ENCODE measurements around the gene SLC46A3.
"Not testable (repeated sequence)": the region's sequence is repeated elsewhere in the genome, so short reads cannot be mapped to it uniquely, and the experiment has no call there.

Gene SLC46A3

DNA sequence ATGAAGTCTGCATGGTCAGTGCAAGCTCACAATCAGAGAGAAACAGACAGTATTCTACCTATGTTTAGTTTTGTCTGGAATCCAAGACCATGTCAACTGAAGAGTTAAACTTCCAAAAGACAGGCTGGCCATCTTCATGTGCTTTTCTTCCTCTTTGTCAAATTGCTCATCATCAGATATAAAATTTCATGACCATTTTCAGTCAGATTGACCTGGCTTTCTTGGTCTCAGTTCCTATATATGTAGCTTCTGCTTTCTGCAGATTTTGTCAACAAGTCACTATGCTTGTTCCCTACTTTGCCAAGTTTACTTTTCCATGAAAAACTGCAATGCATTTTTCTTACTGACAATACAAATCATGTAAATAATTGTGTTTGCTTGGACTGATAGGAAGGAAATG is 13.9 kb downstream of the SLC46A3 start:
- ATAC-seq (ENCODE audit: insufficient read depth, low read depth) (no peak), DNase-seq (no peak)
- no peak overlapping the region for H3K27ac ChIP-seq (ENCODE audit: low read length)
- no peak overlapping the region for H2AFZ ChIP-seq (ENCODE audit: low read depth, low read length)
- no peaks in the 10 kb centered on the region for H3K27me3 ChIP-seq (ENCODE audit: insufficient read depth, low read length, poor library complexity)
- H3K4me3 ChIP-seq (ENCODE audit: low read depth in 1 of 2, low read length in 2 of 2), result no peak overlapping the region
- peaks cover 38% of the 10 kb centered on the region for H3K36me3 ChIP-seq (ENCODE audit: insufficient read depth, low read length)
- H3K9ac ChIP-seq (ENCODE audit: low read depth, low read length), result no peak overlapping the region
- H3K79me2 ChIP-seq (ENCODE audit: insufficient read depth, low read length), result no peaks in the 10 kb centered on the region
- no peak overlapping the region for H3K4me2 ChIP-seq (ENCODE audit: insufficient read depth, low read length)
- H3K4me1 ChIP-seq (ENCODE audit: insufficient read depth, low read length), result peaks cover 6% of the 10 kb centered on the region; the same call in 1 of the 2 replicates
- no peaks in the 10 kb centered on the region for H3K9me3 ChIP-seq (ENCODE audit: insufficient read depth, low read length, severe bottlenecking)
- no peaks in the 10 kb centered on the region for H4K20me1 ChIP-seq (ENCODE audit: insufficient read depth, low read length)
- no peak for TF ChIP-seq EZH2 (IDR thresholded peaks at IDR 0.05; ENCODE audit: borderline replicate concordance, low read depth, low read length, severe bottlenecking)
- no peak for TF ChIP-seq CTCF (IDR thresholded peaks at IDR 0.05; ENCODE audit: borderline replicate concordance, extremely low read depth, low read length, poor library complexity, severe bottlenecking)

GRCh38 chr13:28704282-28704681 is 14.5 kb downstream of the SLC46A3 start:
- H3K9me3 ChIP-seq (ENCODE audit: insufficient read depth, low read length, severe bottlenecking), result no peaks in the 10 kb centered on the region

DNA sequence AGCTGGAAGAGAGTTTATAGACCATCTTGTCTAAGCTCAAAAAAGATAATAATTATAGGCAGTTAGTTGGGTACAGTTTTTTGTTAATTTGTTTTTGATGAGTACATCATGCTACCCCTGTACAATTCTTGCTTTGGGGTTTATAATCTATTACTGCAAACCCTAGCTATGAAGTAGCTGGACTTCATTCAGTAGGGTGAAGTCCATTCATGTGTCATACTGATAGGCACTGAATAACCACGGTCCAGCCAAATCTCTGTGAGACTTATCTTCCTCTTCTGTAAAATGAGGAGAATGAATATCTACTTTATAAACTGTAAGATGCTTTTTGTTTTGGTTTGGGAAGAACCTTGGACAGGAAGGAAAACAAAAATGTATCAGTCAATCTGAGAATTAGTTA is 19.5 kb downstream of the SLC46A3 start:
- Histone ChIP-seq H3K4me2 (ENCODE audit: insufficient read depth, low read length) (no peak overlapping the region), H3K27ac (ENCODE audit: low read length) (no peak overlapping the region), H3K27me3 (ENCODE audit: insufficient read depth, low read length, poor library complexity) (no peaks in the 10 kb centered on the region), H2AFZ (ENCODE audit: low read depth, low read length) (no peak overlapping the region), H3K9ac (ENCODE audit: low read depth, low read length) (no peak overlapping the region), H4K20me1 (ENCODE audit: insufficient read depth, low read length) (no peaks in the 10 kb centered on the region), H3K4me1 (ENCODE audit: insufficient read depth, low read length) (no peaks in the 10 kb centered on the region), H3K36me3 (ENCODE audit: insufficient read depth, low read length) (peaks cover 36% of the 10 kb centered on the region), H3K9me3 (ENCODE audit: insufficient read depth, low read length, severe bottlenecking) (no peaks in the 10 kb centered on the region), H3K4me3 (ENCODE audit: low read depth in 1 of 2, low read length in 2 of 2) (no peak overlapping the region), H3K79me2 (ENCODE audit: insufficient read depth, low read length) (no peaks in the 10 kb centered on the region)
- DNase-seq, result no peak
- no peak for TF ChIP-seq CTCF (IDR thresholded peaks at IDR 0.05; ENCODE audit: borderline replicate concordance, extremely low read depth, low read length, poor library complexity, severe bottlenecking)
- no peak for TF ChIP-seq EZH2 (IDR thresholded peaks at IDR 0.05; ENCODE audit: borderline replicate concordance, low read depth, low read length, severe bottlenecking)
- no peak for ATAC-seq (ENCODE audit: insufficient read depth, low read depth)

More at GRCh38 chr13:28704282-28704681, 14.5 kb downstream of the SLC46A3 start:
- Histone ChIP-seq H3K4me2 (ENCODE audit: insufficient read depth, low read length) (no peak overlapping the region), H3K9ac (ENCODE audit: low read depth, low read length) (no peak overlapping the region), H2AFZ (ENCODE audit: low read depth, low read length) (no peak overlapping the region), H3K27ac (ENCODE audit: low read length) (no peak overlapping the region), H3K4me1 (ENCODE audit: insufficient read depth, low read length) (peaks cover 6% of the 10 kb centered on the region; the same call in 1 of the 2 replicates), H3K4me3 (ENCODE audit: low read depth in 1 of 2, low read length in 2 of 2) (no peak overlapping the region), H3K27me3 (ENCODE audit: insufficient read depth, low read length, poor library complexity) (no peaks in the 10 kb centered on the region), H3K79me2 (ENCODE audit: insufficient read depth, low read length) (no peaks in the 10 kb centered on the region), H3K36me3 (ENCODE audit: insufficient read depth, low read length) (peaks cover 38% of the 10 kb centered on the region), H4K20me1 (ENCODE audit: insufficient read depth, low read length) (no peaks in the 10 kb centered on the region)
- DNase-seq, result no peak
- no peak for ATAC-seq (ENCODE audit: insufficient read depth, low read depth)
- TF ChIP-seq EZH2 (IDR thresholded peaks at IDR 0.05; ENCODE audit: borderline replicate concordance, low read depth, low read length, severe bottlenecking), result no peak
- no peak for TF ChIP-seq CTCF (IDR thresholded peaks at IDR 0.05; ENCODE audit: borderline replicate concordance, extremely low read depth, low read length, poor library complexity, severe bottlenecking)

DNA sequence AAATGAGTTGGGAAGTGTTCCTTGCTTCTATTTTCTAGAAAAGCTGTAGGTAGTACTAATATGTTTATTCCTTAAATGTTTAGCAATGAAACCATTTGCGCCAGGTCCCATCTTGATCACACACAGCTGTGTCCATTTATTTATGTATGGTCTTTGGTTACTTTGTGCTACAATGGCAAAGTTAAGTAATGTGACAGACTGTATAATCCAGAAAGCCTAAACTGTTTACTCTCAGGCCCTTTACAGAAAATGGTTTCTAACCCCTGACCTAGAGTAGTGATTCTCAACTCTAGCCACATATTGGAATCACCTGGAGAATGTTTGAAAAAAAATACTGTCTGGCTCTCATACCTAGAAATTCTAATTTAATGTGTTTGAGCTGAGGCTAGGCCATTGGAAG is 21.3 kb downstream of the SLC46A3 start:
- DNase-seq (no peak), ATAC-seq (ENCODE audit: insufficient read depth, low read depth) (no peak)
- Histone ChIP-seq H3K4me3 (ENCODE audit: low read depth in 1 of 2, low read length in 2 of 2) (no peak overlapping the region), H3K4me1 (ENCODE audit: insufficient read depth, low read length) (no peaks in the 10 kb centered on the region), H3K4me2 (ENCODE audit: insufficient read depth, low read length) (no peak overlapping the region), H3K9ac (ENCODE audit: low read depth, low read length) (no peak overlapping the region), H3K79me2 (ENCODE audit: insufficient read depth, low read length) (no peaks in the 10 kb centered on the region), H3K27ac (ENCODE audit: low read length) (no peak overlapping the region), H2AFZ (ENCODE audit: low read depth, low read length) (no peak overlapping the region), H4K20me1 (ENCODE audit: insufficient read depth, low read length) (no peaks in the 10 kb centered on the region), H3K36me3 (ENCODE audit: insufficient read depth, low read length) (peaks cover 26% of the 10 kb centered on the region), H3K27me3 (ENCODE audit: insufficient read depth, low read length, poor library complexity) (no peaks in the 10 kb centered on the region), H3K9me3 (ENCODE audit: insufficient read depth, low read length, severe bottlenecking) (no peaks in the 10 kb centered on the region)
- no peak for TF ChIP-seq EZH2 (IDR thresholded peaks at IDR 0.05; ENCODE audit: borderline replicate concordance, low read depth, low read length, severe bottlenecking)
- no peak for TF ChIP-seq CTCF (IDR thresholded peaks at IDR 0.05; ENCODE audit: borderline replicate concordance, extremely low read depth, low read length, poor library complexity, severe bottlenecking)

- not testable (repeated sequence) for H3K4me2 ChIP-seq (ENCODE audit: insufficient read depth, low read length); H3K36me3 ChIP-seq (ENCODE audit: insufficient read depth, low read length); H3K9ac ChIP-seq (ENCODE audit: low read depth, low read length); H3K9me3 ChIP-seq (ENCODE audit: insufficient read depth, low read length, severe bottlenecking); H3K27me3 ChIP-seq (ENCODE audit: insufficient read depth, low read length, poor library complexity); H3K4me3 ChIP-seq (ENCODE audit: low read depth in 1 of 2, low read length in 2 of 2); H3K27ac ChIP-seq (ENCODE audit: low read length); H4K20me1 ChIP-seq (ENCODE audit: insufficient read depth, low read length); DNase-seq; H3K4me1 ChIP-seq (ENCODE audit: insufficient read depth, low read length); H2AFZ ChIP-seq (ENCODE audit: low read depth, low read length); H3K79me2 ChIP-seq (ENCODE audit: insufficient read depth, low read length); ATAC-seq (ENCODE audit: insufficient read depth, low read depth)
These were observed 24.9 kb downstream of the SLC46A3 start for GRCh38 chr13:28693605-28694491.

Data from DND-41 (cell line).